ENCODE data around the gene PKP4.

DNA sequence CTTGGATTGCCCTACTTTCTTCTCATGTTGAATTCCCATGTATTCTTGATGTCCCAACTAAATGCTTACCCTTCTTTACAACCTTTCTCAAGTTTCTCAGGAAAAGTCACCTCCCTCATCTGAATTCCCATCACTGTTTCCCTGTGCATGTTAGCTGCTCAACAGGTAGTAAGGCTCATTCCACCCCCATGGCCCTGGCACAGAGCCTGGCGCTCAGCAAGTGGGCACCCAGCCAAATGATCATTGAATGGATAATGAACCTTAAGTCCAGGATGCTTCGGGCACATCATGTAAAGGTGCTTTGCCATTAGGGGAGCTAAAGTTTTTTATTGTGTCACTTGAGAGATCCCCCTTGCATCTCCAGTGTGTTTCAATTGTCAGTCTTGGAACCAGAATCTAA is 124.0 kb downstream of the PKP4 start:
- TF ChIP-seq CTCF (IDR thresholded peaks at IDR 0.05; ENCODE audit: low read length) (no peak), EZH2 (IDR thresholded peaks at IDR 0.05; ENCODE audit: borderline replicate concordance, low read length) (no peak)
